H1 (cell line): ENCODE results near the gene RABL6. TPM values are rescaled to one million over a fixed set of nuclear protein-coding genes. Genes with fewer than 3 reads are reported as not detected.
A peak's percentile ranks its signal among the peaks of the same experiment; 100 is the strongest.

ENCODE experiments used
- CTCF ChIA-PET: fragments of 300-600 bp; sonication (Branson Sonifier 250); formaldehyde crosslinking; loops from one replicate; lab custom pipeline; 2021; ENCODE audit not compliant: partially characterized antibody; lab: Charles Lee
- POLR2A ChIA-PET: fragments of 300-600 bp; sonication (Branson Sonifier 250); formaldehyde crosslinking; loops from one replicate; lab custom pipeline; 2021; ENCODE audit warnings: inconsistent platforms; ENCODE audit not compliant: partially characterized antibody; lab: Charles Lee
- DNase-seq, 2 experiments: peaks; one replicate each; pipeline versions ENCODE4 v3.0.0 to v3.0.0-alpha.2; 2010 to 2022; ENCODE audit warnings: low spot score in 2 of 2, low read depth in 1 of 2, mixed read lengths in 1 of 2
- FAIRE-seq: peaks from 2 replicates; lab custom pipeline; 2011; peaks lifted over from hg19 to GRCh38; lab: Jason Lieb, UNC
- H2AFZ ChIP-seq: 2 replicates; pipeline ENCODE4 v1.8.1; 2012; ENCODE audit warnings: low read length, inconsistent platforms
- H2AK5ac ChIP-seq: 2 replicates; pipeline ENCODE4 v1.6.1; 2013; ENCODE audit warnings: low read depth, low read length
- H2BK120ac ChIP-seq: replicated peaks from 2 replicates; pipeline ENCODE3; 2013; ENCODE audit warnings: low read depth, low read length, inconsistent platforms
- H2BK12ac ChIP-seq: 2 replicates; pipeline ENCODE4 v1.6.1; 2013; ENCODE audit warnings: low read depth, low read length
- H2BK15ac ChIP-seq: 2 replicates; pipeline ENCODE4 v1.6.1; 2013; ENCODE audit warnings: low read length
- H2BK20ac ChIP-seq: 2 replicates; pipeline ENCODE4 v1.6.1; 2013; ENCODE audit warnings: low read length
- H2BK5ac ChIP-seq: 2 replicates; pipeline ENCODE4 v1.6.1; 2013; ENCODE audit warnings: low read depth, low read length
- H3K14ac ChIP-seq: 2 replicates; pipeline ENCODE4 v1.6.1; 2013; ENCODE audit warnings: inconsistent platforms; ENCODE audit not compliant: insufficient read length
- H3K18ac ChIP-seq: 2 replicates; pipeline ENCODE4 v1.6.1; 2013; ENCODE audit warnings: low read length; ENCODE audit errors: extremely low read depth
- H3K23ac ChIP-seq: 2 replicates; pipeline ENCODE4 v1.6.1; 2013; ENCODE audit warnings: inconsistent platforms; ENCODE audit not compliant: insufficient read length
- H3K23me2 ChIP-seq: 2 replicates; pipeline ENCODE4 v1.6.1; 2013; ENCODE audit warnings: low read depth, low read length
- H3K27ac ChIP-seq: 2 replicates; pipeline ENCODE4 v1.6.1; 2011; ENCODE audit warnings: low read depth, low read length, inconsistent platforms
- H3K27me3 ChIP-seq, 4 experiments: replicated peaks in 1 of 4; 1 replicate in 1 of 4; 2 replicates in 3 of 4; pipeline versions ENCODE4 v1.6.1 to v1.8.1; 2011 to 2013; ENCODE audit warnings: low read length in 3 of 4, mild to moderate bottlenecking in 3 of 4, inconsistent platforms in 2 of 4, mixed read lengths in 2 of 4, moderate library complexity in 1 of 4; ENCODE audit not compliant: control insufficient read depth in 3 of 4, insufficient read depth in 3 of 4; ENCODE audit errors: extremely low read depth in 1 of 4
- H3K36me3 ChIP-seq, 4 experiments: 2 replicates each; pipeline versions ENCODE4 v1.6.1 to v1.8.1; 2011 to 2013; ENCODE audit warnings: mild to moderate bottlenecking in 4 of 4, low read length in 3 of 4, moderate library complexity in 2 of 4, control low read depth in 1 of 4, inconsistent platforms in 1 of 4; ENCODE audit not compliant: insufficient read depth in 4 of 4, control insufficient read depth in 2 of 4
- H3K4ac ChIP-seq: replicated peaks from 2 replicates; pipeline ENCODE3; 2013; ENCODE audit warnings: low read length, low read depth, mixed read lengths, inconsistent platforms; ENCODE audit not compliant: insufficient read length
- H3K4me1 ChIP-seq, 4 experiments: replicated peaks in 1 of 4; 1 replicate in 1 of 4; 2 replicates in 3 of 4; pipeline versions ENCODE4 v1.6.1 to v1.8.1; 2011 to 2013; ENCODE audit warnings: low read length in 3 of 4, inconsistent platforms in 2 of 4, mixed read lengths in 1 of 4; ENCODE audit not compliant: insufficient read depth in 4 of 4, control insufficient read depth in 3 of 4
- H3K4me2 ChIP-seq, 2 experiments: 2 replicates each; pipeline versions ENCODE4 v1.6.1 to v1.8.1; 2011 to 2013; ENCODE audit warnings: low read depth in 2 of 2, low read length in 2 of 2, control low read depth in 1 of 2, inconsistent platforms in 1 of 2, mild to moderate bottlenecking in 1 of 2; ENCODE audit not compliant: insufficient read depth in 1 of 2
- H3K4me3 ChIP-seq, 4 experiments: fragments of 200-600, 300-600 bp in 1 of 4; sonication (generic), shearing (Covaris generic), sonication (Bioruptor Twin) in 1 of 4; 2 replicates each; pipeline versions ENCODE4 v1.5.1 to v1.8.1; 2011 to 2016; ENCODE audit warnings: low read length in 4 of 4, low read depth in 3 of 4, control low read depth in 2 of 4, inconsistent platforms in 2 of 4, mild to moderate bottlenecking in 2 of 4, mixed read lengths in 1 of 4, moderate library complexity in 1 of 4; ENCODE audit not compliant: insufficient read depth in 2 of 4; ENCODE audit errors: extremely low read depth in 1 of 4
- H3K56ac ChIP-seq: replicated peaks from 2 replicates; pipeline ENCODE3; 2013; ENCODE audit warnings: low read depth, mild to moderate bottlenecking, mixed read lengths, low read length, inconsistent platforms; ENCODE audit not compliant: insufficient read length
- H3K79me1 ChIP-seq: 2 replicates; pipeline ENCODE4 v1.6.1; 2013; ENCODE audit warnings: low read depth, low read length, control low read depth
- H3K79me2 ChIP-seq, 2 experiments: 2 replicates each; pipeline versions ENCODE4 v1.6.1 to v1.8.1; 2012 to 2013; ENCODE audit warnings: low read length in 2 of 2, mild to moderate bottlenecking in 2 of 2, inconsistent platforms in 1 of 2; ENCODE audit not compliant: insufficient read depth in 2 of 2, control insufficient read depth in 1 of 2
- H3K9ac ChIP-seq, 4 experiments: replicated peaks in 1 of 4; 1 replicate in 1 of 4; 2 replicates in 3 of 4; pipeline versions ENCODE4 v1.6.1 to v1.8.1; 2011 to 2013; ENCODE audit warnings: low read depth in 3 of 4, low read length in 3 of 4, control low read depth in 2 of 4, mild to moderate bottlenecking in 2 of 4, moderate library complexity in 2 of 4, inconsistent platforms in 1 of 4; ENCODE audit errors: extremely low read depth in 1 of 4
- H3K9me3 ChIP-seq, 2 experiments: 2 replicates each; pipeline versions ENCODE4 v1.6.1 to v1.8.1; 2012 to 2013; ENCODE audit warnings: mild to moderate bottlenecking in 2 of 2, moderate library complexity in 2 of 2, control low read depth in 1 of 2, inconsistent platforms in 1 of 2, low read depth in 1 of 2, low read length in 1 of 2, mixed read lengths in 1 of 2; ENCODE audit not compliant: insufficient read depth in 2 of 2
- H4K20me1 ChIP-seq, 2 experiments: replicated peaks in 1 of 2; 2 replicates each; pipeline versions ENCODE3 to v1.8.1; 2011 to 2013; ENCODE audit warnings: inconsistent platforms in 2 of 2, low read length in 2 of 2, mild to moderate bottlenecking in 1 of 2; ENCODE audit not compliant: insufficient read depth in 2 of 2, control insufficient read depth in 1 of 2
- H4K5ac ChIP-seq: 2 replicates; pipeline ENCODE4 v1.6.1; 2013; ENCODE audit warnings: low read length, low read depth, mixed read lengths, inconsistent platforms; ENCODE audit not compliant: insufficient read length
- H4K8ac ChIP-seq: 2 replicates; pipeline ENCODE4 v1.8.0; 2013; ENCODE audit warnings: mild to moderate bottlenecking, moderate library complexity, low read length, inconsistent platforms; ENCODE audit not compliant: insufficient read depth; ENCODE audit errors: extremely low read depth
- H4K91ac ChIP-seq: replicated peaks from 2 replicates; pipeline ENCODE3; 2013; ENCODE audit warnings: low read length, mixed read lengths, inconsistent platforms; ENCODE audit not compliant: insufficient read length
- WGBS, 2 experiments: shearing (Covaris generic) in 1 of 2; methylation state at CpG; one replicate each; pipeline versions ENCODE4 v1.1.6 to v1.1.7; 2013 to 2015; ENCODE audit warnings: low lambda C conversion rate in 2 of 2, mixed read lengths in 2 of 2, inconsistent platforms in 1 of 2, low coverage in 1 of 2, missing lambda C conversion rate in 1 of 2; ENCODE audit not compliant: insufficient replicate concordance in 2 of 2, insufficient coverage in 1 of 2, insufficient read length in 1 of 2; ENCODE audit errors: extremely low coverage in 1 of 2, missing lambda C conversion rate in 1 of 2; 5-methylcytosine and 5-hydroxymethylcytosine counted together
- long read RNA-seq, 2 experiments: library from RNA in 1 of 2; library from capped mRNA in 1 of 2; stranded (forward); transcript quantifications; one replicate each; pipeline ENCODE4 v2.0.0, GENCODE V29; 2021; ENCODE audit warnings: inconsistent platforms in 1 of 2
- polyA minus RNA-seq, 3 experiments: library from RNA; depleted of rRNA, polyadenylated mRNA; stranded (reverse); fragments of >200 nt; gene quantifications; 1 replicate in 2 of 3; 2 replicates in 1 of 3; pipeline ENCODE4 v1.2.3, GENCODE V29; 2011
- polyA plus RNA-seq, 7 experiments: library from polyadenylated mRNA; depleted of rRNA in 3 of 7; stranded (reverse) in 5 of 7; unstranded in 2 of 7; fragments of >200 nt in 5 of 7; fragments of 200-250 nt in 2 of 7; gene quantifications; 1 replicate in 5 of 7; 2 replicates in 1 of 7; 4 replicates in 1 of 7; pipeline versions ENCODE4 v1.2.1 to v1.2.3, GENCODE V29; 2011 to 2013; ENCODE audit warnings: missing spikeins in 2 of 7, mixed read lengths in 2 of 7
- total RNA-seq: library from RNA; stranded (reverse); fragmentation: NEBNext Ultra II Directional; extraction: Animal tissue kit (Norgen Biotek cat#: 25700); gene quantifications from 2 replicates; pipeline ENCODE4 v1.2.1, GENCODE V29; 2021

RABL6 gene
- 129 and 130 TPM in 2 replicates for total RNA-seq
- 70.1 and 98.6 TPM in 2 replicates for polyA plus RNA-seq (2011; rRNA removed)
- 87.7 TPM for polyA plus RNA-seq (2011; cell fraction: cytosol; rRNA removed)
- 257 TPM for polyA plus RNA-seq (2011; cell fraction: nucleus; rRNA removed)
- 109 to 142 TPM (median 126 TPM) in 4 replicates for polyA plus RNA-seq (2012, experiment 1 of 2)
- 170 TPM for polyA plus RNA-seq (2012, experiment 2 of 2)
- polyA plus RNA-seq (2013, experiment 1 of 2), result 86.2 TPM
- 82.0 TPM for polyA plus RNA-seq (2013, experiment 2 of 2)
- 61.8 and 85.2 TPM in 2 replicates for polyA minus RNA-seq (2011; rRNA and poly(A)+ RNA removed)
- polyA minus RNA-seq (2011; cell fraction: cytosol; rRNA and poly(A)+ RNA removed), result 49.0 TPM
- 101 TPM for polyA minus RNA-seq (2011; cell fraction: nucleus; rRNA and poly(A)+ RNA removed)
- long read RNA-seq, experiment 1, transcript RABL6-204 (8 exons, 1,580 nt), result major isoform, 6 of 76 reads
- long read RNA-seq, experiment 1, partial matches to known transcripts, result 65 of 76 reads
- long read RNA-seq, experiment 1, other reads (novel, unspliced or antisense), result 3 of 76 reads
- long read RNA-seq, experiment 2, partial matches to known transcripts, result 2 of 3 reads
- long read RNA-seq, experiment 2, other reads (novel, unspliced or antisense), result 1 of 3 reads

DNA sequence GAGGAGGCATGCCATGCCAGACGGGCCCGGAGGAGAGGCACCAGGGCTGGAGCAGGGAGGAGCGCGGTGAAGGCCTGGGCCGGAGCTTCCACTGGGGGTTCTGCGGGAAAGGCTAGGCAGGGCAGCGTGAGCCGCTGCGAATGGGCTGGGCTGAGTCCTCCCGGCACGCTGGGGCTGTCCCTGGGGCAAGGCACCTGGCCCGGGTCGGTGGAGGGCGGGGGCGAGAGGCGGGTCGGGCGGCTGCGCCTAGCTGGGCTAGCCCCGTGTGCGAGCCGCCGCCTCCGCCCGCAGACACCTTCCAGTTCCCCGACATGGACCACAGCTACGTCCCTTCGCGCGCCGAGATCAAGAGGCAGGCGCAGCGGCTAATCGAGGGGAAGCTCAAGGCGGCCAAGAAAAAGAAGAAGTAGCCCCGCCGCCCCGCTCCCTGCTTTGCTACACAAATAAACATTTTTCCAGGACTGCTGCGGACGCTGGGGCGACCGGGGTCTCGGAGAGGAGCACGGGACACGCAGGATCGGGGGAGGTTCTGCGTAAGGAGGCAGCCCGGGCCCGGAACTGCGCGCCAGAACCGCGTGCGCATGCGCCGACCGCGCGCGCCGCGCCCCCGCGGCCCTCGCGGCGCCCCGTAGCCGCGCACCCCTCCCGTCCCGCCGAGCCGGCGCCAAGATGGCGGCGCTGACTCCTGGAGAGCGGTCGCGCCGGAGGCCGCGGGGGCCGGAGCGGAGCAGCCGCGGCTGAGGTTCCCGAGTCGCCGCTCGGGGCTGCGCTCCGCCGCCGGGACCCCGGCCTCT, at the start of gene RABL6:
Gene RABL6, plus strand, starts transcription at position 668 of the 794 bp plus-strand sequence. CDS start 249 bp downstream, outside the sequence.
- Histone ChIP-seq H4K20me1 (peaks cover 5 to 12% of the 10 kb centered on the region in 2 experiments), H4K91ac (peak within 1 kb of the TSS; percentile 65), H3K18ac (peak within 1 kb of the TSS; percentile 90), H2AFZ (no peak within 1 kb of the TSS; the same call in 1 of the 2 replicates), H4K8ac (peak within 1 kb of the TSS; percentile 94), H3K79me2 (peaks cover 5 to 35% of the 10 kb centered on the region in 2 experiments), H3K23ac (no peak within 1 kb of the TSS), H3K9me3 (no peaks in the 10 kb centered on the region), H3K23me2 (peaks cover 9% of the 10 kb centered on the region; the same call in 1 of the 2 replicates), H2BK120ac (no peak within 1 kb of the TSS), H3K56ac (peak within 1 kb of the TSS; percentile 90), H3K36me3 (peaks cover 0 to 11% (median 2%) of the 10 kb centered on the region in 4 experiments; a peak in 6 of 8 replicates), H3K27ac (peak within 1 kb of the TSS; percentile 86; the same call in 1 of the 2 replicates), H2AK5ac (no peak within 1 kb of the TSS), H3K4me1 (peaks cover 0 to 10% (median 7%) of the 10 kb centered on the region in 4 experiments; a peak in 6 of 7 replicates), H2BK5ac (peak within 1 kb of the TSS; percentile 60; the same call in 1 of the 2 replicates), H3K4me2 (peak within 1 kb of the TSS; percentile 84 to 94), H2BK20ac (no peak within 1 kb of the TSS), H2BK12ac (no peak within 1 kb of the TSS), H3K4me3 (peak within 1 kb of the TSS; percentile 88 to 100 (median 94)), H3K27me3 (peaks cover 0 to 16% (median 6%) of the 10 kb centered on the region in 4 experiments; a peak in 2 of 7 replicates), H3K9ac (peak within 1 kb of the TSS; percentile 78 to 92 (median 88)), H4K5ac (peak within 1 kb of the TSS; percentile 90), H2BK15ac (no peak within 1 kb of the TSS), H3K4ac (peak within 1 kb of the TSS; percentile 27), H3K14ac (no peak within 1 kb of the TSS), H3K79me1 (peaks cover 2% of the 10 kb centered on the region)
- FAIRE-seq, result no peak
- POLR2A ChIA-PET, result interaction anchor here (0.7 to 7.8 kb wide), 16 partner anchors 8 to 219 kb away, joined by 3 to 96 read pairs (median 4); partner anchors contain the start of genes AJM1 and CCDC183
- DNase-seq, result peak in 1 of 2 experiments; percentile 86
- WGBS, 2 experiments, result 3% methylated on average over 74 of the region's 96 CpGs; no CpG with 5 or more reads in 1 of the 2 experiments
- CTCF ChIA-PET, result interaction anchor here (0.5 to 2.3 kb wide), 8 partner anchors 14 to 222 kb away, joined by 3 to 10 read pairs (median 4); partner anchors contain the start of gene AJM1
